HG03175 (cell line): Measurements from ENCODE around the gene NOXA1.
A peak's percentile ranks its signal among the peaks of the same experiment; 100 is the strongest.
"Not testable (repeated sequence)": the region's sequence is repeated elsewhere in the genome, so short reads cannot be mapped to it uniquely, and the experiment has no call there.

ENCODE experiments used
- ATAC-seq: cut with Tn5 transposase; IDR thresholded peaks from one replicate; pipeline ENCODE4 v1.9.1; 2021; ENCODE audit warnings: mild to moderate bottlenecking, moderate library complexity; ENCODE audit not compliant: unreplicated experiment

NOXA1 gene

DNA sequence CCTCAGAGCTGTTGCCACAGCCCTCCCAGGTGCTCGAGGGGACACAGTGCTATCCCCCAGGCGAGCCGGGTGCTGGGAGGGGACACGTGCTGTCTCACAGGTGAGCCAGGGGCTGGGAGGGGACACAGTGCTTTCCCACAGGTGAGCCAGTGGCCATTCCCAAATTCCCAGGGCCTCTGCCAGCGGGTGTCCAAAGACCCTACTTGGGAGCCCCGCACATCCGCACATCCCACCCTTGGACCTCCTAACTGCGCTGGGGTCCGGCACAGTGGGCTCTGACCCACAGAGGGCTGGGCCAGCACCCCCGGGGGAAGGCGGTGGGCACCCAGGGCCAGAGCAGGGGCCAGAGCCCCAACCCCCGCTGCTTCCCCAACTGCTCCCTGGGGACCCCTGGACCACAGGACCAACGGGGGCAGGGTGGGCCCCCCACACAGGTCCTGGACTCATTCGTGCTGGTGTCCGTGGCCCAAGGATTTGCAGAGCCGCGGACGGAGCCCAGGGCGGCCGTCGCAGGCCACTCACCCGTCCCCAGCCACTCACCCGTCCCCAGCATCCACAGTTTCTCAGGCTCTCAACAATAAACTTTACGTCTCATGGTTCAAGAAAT, 18.1 kb upstream of the NOXA1 start:
- no peak for ATAC-seq

DNA sequence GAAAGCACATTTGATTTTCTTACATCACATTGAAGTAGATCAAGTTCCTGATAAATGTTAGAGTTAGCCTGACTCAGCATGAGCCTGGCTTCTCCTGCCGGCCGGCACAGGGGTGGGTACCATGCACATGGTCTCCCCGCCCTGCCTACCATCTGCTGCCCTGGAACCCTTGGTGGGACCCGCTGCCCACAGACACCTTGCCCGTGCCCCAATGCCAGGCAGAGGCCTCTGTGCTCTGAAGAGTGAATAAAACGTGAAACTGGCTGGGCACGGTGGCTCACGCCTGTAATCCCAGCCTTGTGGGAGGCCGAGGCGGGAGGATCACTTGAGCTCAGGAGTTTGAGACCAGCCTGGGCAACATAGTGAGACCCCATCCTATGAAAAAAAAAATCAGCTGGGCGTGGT, 17.5 kb upstream of the NOXA1 start:
- ATAC-seq, result no peak

DNA sequence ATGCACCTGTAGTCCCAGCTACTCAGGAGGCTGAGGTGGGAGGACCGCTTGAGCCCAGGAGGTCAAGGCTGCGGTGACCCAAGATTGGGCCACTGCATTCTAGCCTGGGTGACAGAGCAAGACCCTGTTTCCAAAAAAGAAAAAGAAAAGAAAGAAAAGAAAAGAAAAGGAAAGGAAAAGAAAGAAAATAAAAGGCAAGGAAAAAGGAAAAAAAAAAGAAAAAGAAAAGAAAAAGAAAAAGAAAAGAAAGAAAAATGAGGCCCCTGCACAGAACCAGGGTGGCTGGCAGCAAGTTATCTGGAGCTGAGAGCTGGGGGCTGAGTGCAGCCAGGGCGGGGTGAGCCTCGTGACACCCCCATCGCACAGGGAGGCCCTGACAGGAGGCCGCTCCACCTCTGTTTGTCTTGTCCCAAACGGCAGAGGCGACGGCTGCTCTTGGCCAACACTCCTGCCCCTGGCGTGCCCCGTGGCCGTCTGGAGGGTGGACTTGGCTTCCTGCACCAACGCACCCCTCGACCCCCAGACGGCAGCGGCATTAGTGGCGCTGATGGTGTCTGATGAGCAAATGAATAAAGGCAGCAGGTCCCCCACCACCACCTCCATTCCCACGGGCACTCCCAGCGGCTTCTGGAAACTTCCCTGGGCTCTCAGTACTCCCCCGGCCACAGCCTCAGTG, 17.0 kb upstream of the NOXA1 start:
- no peak for ATAC-seq

DNA sequence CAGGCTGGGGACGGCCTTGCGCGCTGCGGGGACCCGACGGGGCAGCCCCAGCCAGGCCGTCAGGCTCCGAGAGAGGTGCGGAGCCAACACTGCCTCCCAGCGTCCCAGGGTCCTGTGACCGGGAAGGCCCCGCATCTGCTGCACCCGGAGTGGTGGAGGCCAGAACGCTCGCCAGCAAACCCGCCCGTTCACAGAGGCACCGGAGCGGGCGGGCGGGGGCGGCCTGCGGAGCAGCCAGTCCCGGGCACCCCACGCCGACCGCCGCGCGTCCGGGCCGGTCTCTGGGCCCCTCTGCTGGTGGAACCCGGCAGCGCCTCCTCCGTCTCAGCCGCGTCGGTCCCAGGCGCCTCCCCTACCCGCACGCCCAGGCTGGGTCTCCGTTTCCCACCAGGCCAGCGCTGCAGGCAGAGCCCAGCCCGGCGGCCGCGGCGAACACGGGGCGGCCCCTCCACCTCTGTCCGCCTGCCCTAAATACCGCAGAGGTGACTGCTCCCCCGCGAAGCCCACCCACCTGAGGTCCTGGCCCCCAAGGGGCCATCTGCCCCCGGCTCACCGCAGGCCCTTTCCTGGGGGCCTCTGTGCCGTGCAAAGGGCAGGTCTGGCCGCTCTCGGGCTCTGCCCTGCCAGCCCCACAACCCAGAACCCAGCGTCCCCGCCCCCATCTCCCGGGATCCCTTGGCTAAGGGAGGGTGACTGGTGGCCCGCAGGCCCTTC, 16.2 kb upstream of the NOXA1 start:
- peak; percentile 43 for ATAC-seq

DNA sequence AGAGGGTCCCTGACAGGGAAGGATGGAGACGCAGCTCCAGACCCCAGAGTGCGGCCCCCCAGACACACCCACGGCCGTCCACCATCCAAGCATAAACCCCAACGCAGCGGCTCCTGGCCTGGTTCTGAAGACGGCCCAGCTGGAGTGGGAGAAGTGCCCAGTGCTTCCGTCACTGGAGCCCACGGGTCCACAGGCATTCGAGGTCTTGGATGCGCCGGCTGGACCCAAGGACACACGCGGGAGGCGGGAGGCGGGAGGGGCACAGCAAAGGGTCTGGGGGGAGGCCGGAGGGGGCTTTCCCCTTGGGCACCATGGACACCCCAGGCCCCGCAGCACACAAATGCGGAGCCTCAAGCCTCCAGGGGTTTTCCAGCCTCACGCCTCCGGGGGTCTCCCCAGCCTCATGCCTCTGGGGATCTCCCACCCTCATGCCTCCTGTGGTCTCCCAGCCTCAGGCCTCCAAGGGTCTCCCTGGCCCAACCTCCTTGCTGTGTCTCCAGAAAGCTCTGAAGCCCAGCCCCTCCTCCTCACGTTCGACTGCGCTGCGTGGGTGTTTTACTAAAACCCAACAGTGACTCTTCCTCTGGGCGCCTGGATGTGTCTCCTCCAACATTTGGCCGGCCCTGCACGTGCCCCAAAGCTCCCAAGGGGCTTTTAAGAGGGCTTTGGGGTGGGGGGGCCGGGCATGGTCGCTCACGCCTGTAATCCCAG, 15.4 kb upstream of the NOXA1 start:
- no peak for ATAC-seq

DNA sequence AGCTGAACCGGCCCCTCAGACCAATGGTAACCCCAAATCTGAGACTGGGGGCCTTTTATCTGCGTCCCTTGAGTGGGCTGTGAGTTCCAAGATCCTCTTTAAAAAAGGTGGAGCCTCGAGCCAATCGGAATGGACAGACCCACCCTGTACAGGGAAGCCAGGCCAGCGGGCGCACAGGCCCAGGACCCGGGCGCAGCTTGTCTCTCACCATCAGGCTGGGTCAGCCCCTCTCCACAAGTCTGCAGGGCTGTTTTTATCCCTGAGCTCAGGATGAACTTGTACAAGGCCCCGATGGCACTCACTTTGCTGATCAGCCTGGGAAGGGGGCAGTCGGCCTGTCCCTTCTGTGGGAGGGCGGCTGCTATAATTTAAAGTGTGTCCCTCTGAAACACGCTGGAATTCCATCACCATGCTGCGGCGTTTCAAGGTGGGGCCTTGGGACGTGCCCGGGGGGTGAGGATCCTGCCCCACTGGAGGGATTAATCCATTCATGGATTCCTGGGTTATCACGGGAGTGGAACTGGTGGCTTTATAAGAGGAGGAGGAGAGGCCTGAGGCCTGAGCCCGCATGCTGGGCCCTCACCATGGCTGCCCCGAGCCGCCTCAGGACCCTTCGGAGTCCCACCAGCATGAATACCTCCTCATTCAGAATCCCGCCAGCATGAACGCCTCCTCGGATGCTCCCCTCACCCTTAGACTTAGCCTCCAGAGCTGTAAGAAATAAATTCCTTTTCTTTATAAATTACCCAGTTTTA, 14.4 kb upstream of the NOXA1 start:
- no peak for ATAC-seq

DNA sequence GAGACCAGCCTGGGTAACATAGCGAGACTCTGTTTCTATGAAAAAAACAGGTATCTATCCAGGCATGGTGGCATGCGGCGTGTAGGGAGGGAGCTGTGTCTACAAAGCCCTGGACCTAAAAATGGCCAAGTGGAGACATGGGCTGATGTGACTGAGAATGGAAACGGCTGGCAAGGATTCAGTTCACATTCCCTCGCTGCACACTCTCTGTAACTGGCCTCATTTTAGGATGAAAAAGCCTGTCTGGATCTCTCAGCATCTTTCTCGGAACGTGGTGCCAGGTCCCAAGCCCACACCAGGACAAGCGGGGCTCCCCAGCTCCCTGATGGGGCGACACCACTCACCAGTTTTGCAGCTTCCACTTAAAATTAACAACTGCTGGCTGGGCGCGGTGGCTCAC, 13.7 kb upstream of the NOXA1 start:
- ATAC-seq, result no peak

DNA sequence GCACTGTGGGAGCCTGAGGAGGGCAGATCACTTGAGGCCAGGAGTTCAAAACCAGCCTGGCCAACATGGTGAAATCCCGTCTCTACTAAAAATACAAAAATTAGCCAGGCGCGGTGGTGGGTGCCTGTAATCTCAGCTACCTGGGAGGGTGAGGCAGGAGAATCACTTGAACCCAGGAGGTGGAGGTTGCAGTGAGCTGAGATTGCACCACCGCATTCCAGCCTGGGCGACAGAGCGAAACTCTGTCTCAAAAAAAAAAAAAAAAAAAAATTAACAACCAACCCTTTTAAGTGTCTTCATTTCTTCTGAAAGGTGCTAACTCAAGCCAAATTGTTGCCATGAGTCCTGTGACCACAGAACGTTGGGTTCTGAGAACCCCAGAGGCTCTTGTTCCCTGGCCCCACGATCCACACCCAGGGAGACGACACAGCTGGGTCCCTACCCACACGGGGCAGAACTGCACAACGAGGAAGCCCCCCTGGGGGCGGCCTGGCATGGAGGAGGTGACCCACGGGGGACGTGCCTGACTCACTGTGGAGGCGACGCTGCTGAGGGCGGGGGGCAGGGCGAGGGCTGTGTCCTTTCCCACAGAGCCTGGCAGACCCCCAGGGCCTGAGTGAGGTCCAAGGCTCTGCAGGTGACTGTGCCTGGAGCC, 12.8 kb upstream of the NOXA1 start:
- ATAC-seq, result not testable (repeated sequence)

DNA sequence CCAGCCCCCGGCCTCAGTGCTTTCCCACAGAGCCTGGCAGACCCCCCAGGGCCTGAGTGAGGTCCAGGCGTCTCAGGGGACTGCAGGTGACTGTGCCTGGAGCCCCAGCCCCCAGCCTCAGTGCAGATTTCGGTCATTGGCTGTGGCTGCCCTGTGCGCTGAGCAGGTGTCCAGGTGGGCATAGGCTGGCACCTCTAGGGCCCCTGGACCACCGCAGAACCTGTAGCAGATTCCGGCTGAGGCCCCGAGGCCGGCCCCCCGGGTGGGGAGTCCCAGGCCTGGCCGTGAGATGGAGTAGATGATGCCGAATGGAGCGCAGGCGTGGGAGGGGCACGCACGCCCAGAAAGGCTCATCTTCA, 12.3 kb upstream of the NOXA1 start:
- no peak for ATAC-seq

DNA sequence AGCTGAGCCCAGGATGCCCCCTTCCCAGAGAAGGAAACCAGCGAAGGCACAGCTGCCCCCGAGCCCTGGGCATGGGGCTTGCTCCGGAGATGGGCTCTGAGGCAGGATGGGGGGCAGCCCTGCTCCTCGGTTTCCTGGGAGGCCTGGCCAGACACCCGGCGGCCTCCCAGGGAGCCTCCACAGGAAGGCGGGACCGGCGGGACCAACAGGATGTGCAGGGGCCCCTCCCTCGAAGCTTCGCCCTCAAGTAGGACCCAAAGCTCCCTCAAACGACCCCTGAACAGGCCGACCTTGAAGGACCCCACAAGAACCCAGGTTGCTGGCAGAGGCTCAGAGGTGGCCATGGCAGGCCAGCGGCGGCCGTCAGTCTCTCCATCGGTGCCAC, 11.9 kb upstream of the NOXA1 start:
- no peak for ATAC-seq

DNA sequence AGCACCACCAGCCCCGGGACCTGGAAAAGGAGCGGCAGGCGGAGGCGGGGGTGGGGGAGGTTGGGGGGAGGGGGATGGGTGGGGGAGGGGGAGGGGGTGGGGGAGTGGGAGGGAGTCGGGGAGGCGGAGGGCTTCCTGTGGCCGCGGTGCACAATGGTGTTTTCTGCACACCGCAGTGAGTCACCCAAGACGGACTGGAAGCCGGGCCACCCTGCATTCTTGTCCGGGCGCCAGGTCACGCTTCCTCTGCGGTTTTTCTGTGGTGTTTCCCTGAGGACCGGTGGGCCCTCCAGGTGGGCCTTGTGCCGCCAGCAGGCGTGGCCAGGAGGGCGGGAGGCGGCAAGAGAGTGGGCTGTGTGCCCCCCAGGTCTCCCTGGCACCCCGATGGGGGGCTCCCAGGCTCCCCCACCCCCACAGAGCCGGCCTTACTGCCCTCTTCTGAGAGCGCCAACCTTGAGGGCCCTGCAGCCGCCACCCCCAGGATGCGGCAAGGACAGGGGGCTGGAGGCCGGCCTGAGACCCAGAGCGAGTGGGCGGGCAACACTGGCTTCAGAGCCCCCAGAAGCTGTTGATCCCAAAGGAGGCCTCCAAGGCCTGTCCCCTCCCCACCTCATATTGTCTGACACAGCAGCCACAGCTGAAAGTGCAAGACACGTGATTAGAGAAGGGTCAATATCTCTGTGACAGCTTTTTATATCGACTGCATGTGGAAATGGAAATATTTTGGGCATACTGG, 11.4 kb upstream of the NOXA1 start:
- ATAC-seq, result no peak

DNA sequence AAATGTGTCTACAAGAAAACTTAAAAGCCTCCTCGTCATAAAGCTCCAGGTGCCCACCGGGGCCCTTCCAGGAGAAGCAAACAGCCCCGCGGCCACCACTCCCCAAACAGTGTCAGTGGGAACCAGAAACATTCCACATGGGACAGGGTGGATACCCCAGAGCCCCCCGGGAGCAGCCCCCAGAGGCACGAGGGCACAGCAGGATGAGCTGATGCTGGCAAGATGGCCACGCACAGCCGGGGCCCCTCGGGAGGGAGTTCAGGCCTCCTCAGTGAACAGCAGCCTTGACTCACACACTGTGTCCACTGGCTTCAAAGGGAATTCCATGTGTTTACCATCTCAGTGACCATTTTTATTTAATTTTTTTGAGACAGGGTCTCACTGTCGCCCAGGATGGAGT, 10.8 kb upstream of the NOXA1 start:
- no peak for ATAC-seq

DNA sequence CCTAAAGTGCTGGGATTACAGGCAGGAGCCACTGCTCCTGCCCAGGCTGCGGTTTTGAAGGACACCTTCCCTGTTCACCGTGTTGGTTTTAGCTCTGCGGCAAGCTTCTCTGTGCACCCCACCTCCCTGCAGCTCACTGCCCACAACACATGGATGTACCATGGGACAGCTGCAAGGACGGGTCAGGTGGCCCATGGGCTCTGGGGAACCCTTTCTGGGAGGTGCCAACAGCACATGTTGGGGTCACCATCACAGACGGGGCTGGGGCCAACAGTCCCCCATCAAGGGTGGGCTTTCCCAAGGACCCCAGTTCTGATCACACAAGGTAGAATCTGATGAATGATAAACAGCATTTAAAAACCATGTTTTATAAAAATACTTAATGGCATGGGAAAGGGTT, 7.7 kb upstream of the NOXA1 start:
- ATAC-seq, result no peak

DNA sequence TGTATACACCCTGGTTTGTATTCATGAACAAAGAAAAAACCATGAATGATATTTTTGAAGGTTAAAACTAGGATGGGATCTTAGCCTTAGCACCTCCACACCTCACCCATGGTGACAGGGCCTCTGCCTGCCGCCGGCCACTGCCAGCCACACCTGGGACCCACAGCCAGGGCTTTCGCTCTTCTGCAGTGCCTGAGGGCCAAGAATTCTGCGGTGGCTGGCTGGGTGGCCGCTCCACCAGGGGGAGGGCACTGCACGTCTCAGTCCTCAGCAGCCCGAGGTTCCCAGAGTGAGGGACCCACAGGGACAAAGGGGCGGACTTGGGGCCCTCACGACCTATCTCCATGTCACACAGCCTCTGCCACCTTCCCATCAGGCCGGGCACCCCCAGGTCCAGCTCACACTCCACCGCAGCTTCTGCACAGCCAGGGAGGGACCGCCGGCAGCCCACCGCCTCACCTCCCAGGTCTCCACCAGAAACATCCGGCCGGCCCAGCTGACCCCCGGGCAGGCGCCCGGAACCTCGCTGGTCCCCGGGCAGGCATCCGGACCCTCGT, 7.1 kb upstream of the NOXA1 start:
- ATAC-seq, result no peak

DNA sequence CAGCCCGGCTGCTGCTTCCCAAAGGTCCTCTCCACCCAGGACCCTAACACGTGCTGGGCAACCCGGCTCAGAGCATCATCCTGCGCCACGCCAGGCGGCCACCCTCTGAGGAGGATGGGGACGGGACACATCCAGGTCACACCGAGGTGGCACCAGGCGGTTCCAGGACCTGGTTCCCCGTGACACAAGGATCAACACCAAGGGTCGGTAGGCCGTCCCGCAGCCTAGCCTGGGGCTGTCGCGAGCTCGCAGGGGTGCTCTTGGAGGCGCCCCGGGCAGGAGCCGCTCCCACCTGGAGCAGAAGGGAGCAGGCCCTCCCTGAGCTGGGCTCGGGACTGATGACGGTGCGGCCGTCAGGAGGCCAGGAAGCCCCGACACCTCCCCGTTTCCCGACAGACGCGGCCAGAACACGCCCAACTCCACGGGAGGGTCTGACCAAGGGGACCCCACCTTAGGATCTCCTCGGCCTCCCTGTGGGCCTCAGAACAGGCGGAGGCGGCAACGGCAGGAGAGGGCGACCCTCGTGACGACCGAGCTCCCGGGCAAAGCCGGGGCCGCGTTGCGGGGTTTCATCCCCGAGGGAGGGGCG, 6.5 kb upstream of the NOXA1 start:
- ATAC-seq, result no peak

DNA sequence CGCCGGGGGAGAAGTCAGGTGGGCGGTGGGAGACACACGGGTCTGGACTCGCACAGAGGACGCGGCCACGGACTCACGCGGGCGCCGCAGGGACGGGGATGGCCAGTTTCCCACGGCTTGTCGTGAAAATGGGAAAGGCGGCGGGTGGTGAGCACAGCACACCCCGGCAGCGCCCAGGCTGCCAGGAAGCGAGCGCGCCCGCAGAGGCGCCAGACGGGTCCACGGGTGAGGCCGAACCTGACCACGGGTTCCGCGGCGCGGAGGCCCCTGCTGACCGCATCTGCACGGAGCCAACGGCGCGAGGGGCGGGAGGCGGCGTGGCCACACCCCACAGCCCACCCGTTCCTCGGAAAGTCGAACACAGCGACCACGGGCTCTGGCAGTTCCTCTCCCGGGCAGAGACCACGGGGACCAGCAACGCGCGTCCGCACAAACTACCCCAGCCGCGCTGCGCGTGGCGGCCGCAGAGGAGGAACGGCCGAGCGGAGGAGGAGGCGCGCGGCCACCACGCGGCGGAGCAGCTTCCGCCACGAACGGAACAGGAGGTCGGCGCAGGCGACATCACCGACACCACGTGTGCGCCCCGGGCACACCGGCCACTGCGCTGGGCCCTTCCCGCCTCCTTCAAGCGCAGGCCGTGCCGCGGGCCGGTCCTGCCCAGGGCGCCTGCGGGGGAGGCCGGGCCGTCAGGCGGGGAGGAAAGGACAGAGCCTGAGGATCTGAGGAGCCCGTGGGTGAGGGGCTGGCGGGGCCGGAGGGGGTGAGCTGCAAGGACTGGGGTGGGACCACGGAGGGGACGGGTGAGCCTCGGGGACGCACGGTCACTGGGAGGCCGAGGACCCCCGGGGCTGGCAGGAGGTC, 5.8 kb upstream of the NOXA1 start:
- no peak for ATAC-seq

DNA sequence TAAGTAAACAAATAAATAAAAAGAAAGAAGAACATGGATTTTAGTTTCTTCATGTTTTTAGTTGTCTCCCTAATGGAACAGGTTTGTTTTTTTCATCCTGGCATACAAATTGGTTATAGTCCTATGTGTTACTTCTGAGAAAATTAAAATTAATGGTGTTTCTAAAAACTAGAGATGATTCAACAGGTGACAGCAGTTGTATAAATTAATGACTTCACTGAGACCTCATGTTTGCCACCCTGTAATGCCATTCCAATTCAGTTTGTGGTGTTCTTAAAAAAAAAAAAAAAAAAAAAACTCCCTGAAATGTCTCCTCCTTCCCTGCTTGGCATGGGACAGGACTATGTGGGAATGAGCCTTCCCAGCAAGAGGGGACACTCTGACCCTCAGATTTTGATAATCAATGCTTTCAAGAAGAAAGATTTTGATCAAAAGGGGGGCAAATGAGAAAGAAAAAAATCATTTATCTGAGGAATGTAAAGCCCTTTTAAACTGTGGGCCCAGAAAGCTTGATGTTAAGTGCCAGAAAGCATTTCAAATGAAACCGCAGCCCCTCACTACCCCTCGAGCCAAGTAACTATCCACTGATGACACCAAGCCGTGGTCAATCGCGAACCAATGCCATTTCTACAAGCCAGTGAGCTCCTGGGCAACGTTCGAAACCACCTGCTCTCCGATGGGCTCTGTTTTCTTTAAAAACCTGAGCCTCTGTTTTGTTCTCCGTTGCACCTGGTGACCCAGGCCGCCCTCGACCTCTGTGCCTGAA, 1.2 kb upstream of the NOXA1 start:
- ATAC-seq, result no peak
